HepG2 (cell line): ENCODE results near the gene ABCB9. TPM values are rescaled to one million over a fixed set of nuclear protein-coding genes. Genes with fewer than 3 reads are reported as not detected.

Experiments used
- AKAP8 ChIP-seq: sonication (generic); formaldehyde crosslinking; IDR thresholded peaks from 2 replicates; pipeline ENCODE4 v1.5.1; 2020; ENCODE audit warnings: mild to moderate bottlenecking, missing genetic modification reagents
- BHLHE40 ChIP-seq: IDR thresholded peaks from 2 replicates; pipeline ENCODE4 v1.6.1; 2011; ENCODE audit warnings: low read length, improper control_type of control experiment
- DRAP1 ChIP-seq: IDR thresholded peaks from 2 replicates; pipeline ENCODE4 v1.6.1; 2016; ENCODE audit warnings: missing genetic modification reagents, missing compliant biosample characterization
- E2F2 ChIP-seq: sonication (generic); formaldehyde crosslinking; IDR thresholded peaks from 2 replicates; pipeline ENCODE4 v1.4.0; 2020; ENCODE audit warnings: missing genetic modification reagents, borderline replicate concordance
- FLYWCH1 ChIP-seq: sonication (generic); formaldehyde crosslinking; IDR thresholded peaks from 2 replicates; pipeline ENCODE4 v1.8.1; 2023; ENCODE audit warnings: mild to moderate bottlenecking, missing genetic modification reagents
- KAT2B ChIP-seq: fragments of 150-350 bp; IDR thresholded peaks from 2 replicates; pipeline ENCODE4 v1.6.1; 2014; ENCODE audit warnings: low read depth, low read length, borderline replicate concordance
- KAT8 ChIP-seq: IDR thresholded peaks from 2 replicates; pipeline ENCODE4 v1.6.1; 2016; ENCODE audit warnings: missing genetic modification reagents, missing compliant biosample characterization
- KDM3A ChIP-seq: IDR thresholded peaks from 2 replicates; pipeline ENCODE4 v1.6.1; 2018; ENCODE audit warnings: low read depth, missing compliant biosample characterization
- MBD4 ChIP-seq: IDR thresholded peaks from 2 replicates; pipeline ENCODE4 v1.6.1; 2012; ENCODE audit warnings: low read length, inconsistent platforms, borderline replicate concordance
- MBNL3 ChIP-seq: fragments of 250-450 bp; sonication (Bioruptor Pico); conservative IDR thresholded peaks from 2 replicates; pipeline ENCODE4 v1.8.0; 2022; ENCODE audit warnings: mild to moderate bottlenecking, inconsistent platforms
- MED1 ChIP-seq: sonication (generic); formaldehyde crosslinking; IDR thresholded peaks from 2 replicates; pipeline ENCODE4 v1.4.0; 2020; ENCODE audit warnings: missing genetic modification reagents
- NCOR1 ChIP-seq: fragments of 200-600 bp; sonication (generic); IDR thresholded peaks from 2 replicates; pipeline ENCODE4 v1.7.0; 2017; ENCODE audit warnings: antibody characterized with exemption, low read length, borderline replicate concordance
- NPAS2 ChIP-seq: sonication (generic); formaldehyde crosslinking; IDR thresholded peaks from 2 replicates; pipeline ENCODE4 v1.8.0; 2022; ENCODE audit warnings: mild to moderate bottlenecking, missing genetic modification reagents, borderline replicate concordance
- PLRG1 ChIP-seq: fragments of 450-650 bp; conservative IDR thresholded peaks from 2 replicates; pipeline ENCODE4 v1.6.1; 2016
- PTBP1 ChIP-seq: fragments of 200-400 bp; formaldehyde crosslinking; IDR thresholded peaks from 2 replicates; pipeline ENCODE4 v1.6.1; 2018; ENCODE audit warnings: low read length, low read depth; ENCODE audit not compliant: poor library complexity, severe bottlenecking
- SAP130 ChIP-seq: IDR thresholded peaks from 2 replicates; pipeline ENCODE4 v1.6.1; 2016; ENCODE audit warnings: low read depth
- SKI ChIP-seq: fragments of 450-650 bp; IDR thresholded peaks from one replicate; pipeline ENCODE4 v1.6.1; 2018; ENCODE audit warnings: mild to moderate bottlenecking; ENCODE audit not compliant: partially characterized antibody
- SMAD1 ChIP-seq: sonication (generic); formaldehyde crosslinking; IDR thresholded peaks from 2 replicates; pipeline ENCODE4 v1.4.0; 2020; ENCODE audit warnings: missing genetic modification reagents, low read depth, mild to moderate bottlenecking, borderline replicate concordance
- SNAPC5 ChIP-seq: sonication (generic); formaldehyde crosslinking; IDR thresholded peaks from 2 replicates; pipeline ENCODE4 v1.8.1; 2023; ENCODE audit warnings: mild to moderate bottlenecking, missing genetic modification reagents, borderline replicate concordance
- SP1 ChIP-seq, 2 experiments: fragments of 450-650 bp in 1 of 2; sonication (generic) in 1 of 2; formaldehyde crosslinking in 1 of 2; IDR thresholded peaks; 2 replicates each; pipeline versions ENCODE4 v1.4.0 to v1.6.1; 2016 to 2020; ENCODE audit warnings: missing genetic modification reagents in 1 of 2
- SRSF4 ChIP-seq: fragments of 200-400 bp; formaldehyde crosslinking; IDR thresholded peaks from one replicate; pipeline ENCODE4 v1.6.1; 2018; ENCODE audit warnings: mild to moderate bottlenecking, low read depth, low read length, moderate library complexity; ENCODE audit not compliant: poor library complexity, severe bottlenecking
- TCF7L2 ChIP-seq: IDR thresholded peaks from 2 replicates; pipeline ENCODE4 v1.6.1; 2011; ENCODE audit warnings: mild to moderate bottlenecking, low read depth, low read length, moderate library complexity
- ZBTB1 ChIP-seq: sonication (generic); formaldehyde crosslinking; IDR thresholded peaks from 2 replicates; pipeline ENCODE4 v1.4.0; 2020; ENCODE audit warnings: missing genetic modification reagents, borderline replicate concordance
- ZFP41 ChIP-seq: sonication (generic); formaldehyde crosslinking; IDR thresholded peaks from 2 replicates; pipeline ENCODE4 v1.4.0; 2020; ENCODE audit warnings: mild to moderate bottlenecking, missing genetic modification reagents, borderline replicate concordance
- ZNF317 ChIP-seq: sonication (generic); formaldehyde crosslinking; IDR thresholded peaks from 2 replicates; pipeline ENCODE4 v1.5.0; 2020; ENCODE audit warnings: mild to moderate bottlenecking, missing genetic modification reagents
- ZNF510 ChIP-seq: sonication (generic); formaldehyde crosslinking; IDR thresholded peaks from 2 replicates; pipeline ENCODE4 v1.4.0; 2020; ENCODE audit warnings: low read depth, mild to moderate bottlenecking, missing genetic modification reagents
- ZNF550 ChIP-seq: sonication (generic); formaldehyde crosslinking; IDR thresholded peaks from 2 replicates; pipeline ENCODE4 v1.4.0; 2020; ENCODE audit warnings: mild to moderate bottlenecking, missing genetic modification reagents, borderline replicate concordance
- ZNF710 ChIP-seq: sonication (generic); formaldehyde crosslinking; IDR thresholded peaks from 2 replicates; pipeline ENCODE4 v1.5.0; 2020; ENCODE audit warnings: mild to moderate bottlenecking, missing genetic modification reagents, borderline replicate concordance
- polyA plus RNA-seq, 8 experiments: library from polyadenylated mRNA; depleted of rRNA in 3 of 8; stranded (reverse) in 7 of 8; unstranded in 1 of 8; fragments of >200 nt; fragmentation: Illumina TruSeq in 4 of 8; extraction: Trizol in 4 of 8; gene quantifications; 2 replicates each; pipeline versions ENCODE4 v1.2.1 to v1.2.3, GENCODE V29; 2011 to 2016; ENCODE audit warnings: low read depth in 4 of 8, missing spikeins in 1 of 8, mixed read lengths in 1 of 8; ENCODE audit not compliant: insufficient read depth in 1 of 8
- total RNA-seq, 5 experiments: library from RNA; depleted of rRNA; stranded (reverse); fragments of >200 nt; fragmentation: Illumina TruSeq; extraction: Trizol; gene quantifications; 2 replicates each; pipeline ENCODE4 v1.2.3, GENCODE V29; 2016; ENCODE audit warnings: low read depth in 1 of 5

ABCB9 gene
- total and polyA plus RNA-seq, 2 of the 13 experiments (the other 11 are each of a cell fraction or from before 2014, with no cell fraction given), result 5.1 to 6.0 TPM

- no peak for TF ChIP-seq SRSF4
- no peak for TF ChIP-seq NPAS2 (CRISPR knock-in tag)
- TF ChIP-seq PLRG1, result no peak
- no peak for TF ChIP-seq FLYWCH1 (CRISPR knock-in tag)
- TF ChIP-seq ZBTB1 (CRISPR knock-in tag), result no peak
- peak; percentile 84 for TF ChIP-seq SAP130 (CRISPR knock-in tag)
- TF ChIP-seq DRAP1 (CRISPR knock-in tag), result peak; percentile 60; the same call in 1 of the 2 replicates
- TF ChIP-seq ZNF710 (CRISPR knock-in tag), result no peak
- no peak for TF ChIP-seq MBD4
- no peak for TF ChIP-seq MED1 (CRISPR knock-in tag)
- no peak for TF ChIP-seq NCOR1
- TF ChIP-seq TCF7L2, result no peak
- TF ChIP-seq PTBP1, result no peak
- TF ChIP-seq ZNF317 (CRISPR knock-in tag), result no peak
- no peak for TF ChIP-seq SNAPC5
- no peak for TF ChIP-seq ZNF550 (CRISPR knock-in tag)
- TF ChIP-seq E2F2 (CRISPR knock-in tag), result no peak
- TF ChIP-seq KAT2B, result no peak
- no peak for TF ChIP-seq ZFP41 (CRISPR knock-in tag)
- no peak for TF ChIP-seq SKI
- no peak for TF ChIP-seq MBNL3 (CRISPR knock-in tag)
- no peak for TF ChIP-seq BHLHE40
- no peak for TF ChIP-seq SMAD1
- TF ChIP-seq ZNF510 (CRISPR knock-in tag), result no peak
- no peak for TF ChIP-seq KDM3A (CRISPR knock-in tag)
- TF ChIP-seq KAT8 (CRISPR knock-in tag), result peak; percentile 35; the same call in 1 of the 2 replicates
- no peak for TF ChIP-seq AKAP8 (CRISPR knock-in tag)
- no peak for TF ChIP-seq SP1 (IDR thresholded peaks at IDR 0.05)
- peak; percentile 53; the same call in 1 of the 2 replicates for TF ChIP-seq SP1 (CRISPR knock-in tag; IDR thresholded peaks at IDR 0.05)
Measured at GRCh38 chr12:122965851-122966742, at the start of gene ABCB9 (continued).
